Neutrophil (primary cell): ENCODE data around the gene EVPL.

Experiments used
- H3K27ac ChIP-seq: fragments of 200-600 bp; sonication (generic); 2 replicates; pipeline ENCODE4 v1.5.1; 2016; ENCODE audit warnings: mild to moderate bottlenecking, moderate library complexity
- H3K27me3 ChIP-seq: fragments of 200-600 bp; sonication (generic); 2 replicates; pipeline ENCODE4 v1.6.0; 2016; ENCODE audit warnings: mild to moderate bottlenecking
- H3K36me3 ChIP-seq: fragments of 200-600 bp; sonication (generic); 2 replicates; pipeline ENCODE4 v1.5.1; 2017
- H3K4me1 ChIP-seq, 2 experiments: fragments of 200-600 bp in 1 of 2; sonication (generic) in 1 of 2; 1 replicate in 1 of 2; 2 replicates in 1 of 2; pipeline versions ENCODE4 v1.5.1 to v1.6.1; 2013 to 2016; ENCODE audit warnings: low read depth in 1 of 2, low read length in 1 of 2, mild to moderate bottlenecking in 1 of 2, moderate library complexity in 1 of 2; ENCODE audit not compliant: control insufficient read depth in 1 of 2, insufficient read depth in 1 of 2
- H3K4me3 ChIP-seq, 2 experiments: fragments of 200-600 bp in 1 of 2; sonication (generic) in 1 of 2; 1 replicate in 1 of 2; 2 replicates in 1 of 2; pipeline ENCODE4 v1.5.1; 2013 to 2016; ENCODE audit warnings: low read depth in 1 of 2, low read length in 1 of 2, mild to moderate bottlenecking in 1 of 2, moderate library complexity in 1 of 2
- H3K9me3 ChIP-seq: fragments of 200-600 bp; sonication (generic); 2 replicates; pipeline ENCODE4 v1.5.1; 2016
- CTCF ChIP-seq: fragments of 200-600 bp; sonication (generic); IDR thresholded peaks from 2 replicates; pipeline ENCODE4 v1.5.1; 2016; ENCODE audit warnings: antibody characterized with exemption

EVPL gene

GRCh38 chr17:76032780-76033108 lies 5.6 kb upstream of the EVPL start:
- Histone ChIP-seq H3K9me3 (no peaks in the 10 kb centered on the region), H3K27me3 (peaks cover 38% of the 10 kb centered on the region), H3K4me1 (no peaks in the 10 kb centered on the region), H3K4me3 (no peak overlapping the region), H3K36me3 (peaks cover 2% of the 10 kb centered on the region), H3K27ac (no peak overlapping the region)
- no peak for TF ChIP-seq CTCF

GRCh38 chr17:76032073-76032779 lies 5.1 kb upstream of the EVPL start:
- no peak overlapping the region for H3K27ac ChIP-seq
- TF ChIP-seq CTCF: no peak

GRCh38 chr17:76026714-76027158 lies 370 bp downstream of the EVPL start:
- no peak for TF ChIP-seq CTCF
- H3K36me3 ChIP-seq: no peaks in the 10 kb centered on the region
- no peak overlapping the region for H3K4me3 ChIP-seq
- no peaks in the 10 kb centered on the region for H3K9me3 ChIP-seq
- no peaks in the 10 kb centered on the region for H3K4me1 ChIP-seq
- no peak overlapping the region for H3K27ac ChIP-seq
- H3K27me3 ChIP-seq: peaks cover 41% of the 10 kb centered on the region

More at GRCh38 chr17:76032073-76032779, 5.1 kb upstream of the EVPL start:
- no peaks in the 10 kb centered on the region for H3K9me3 ChIP-seq
- H3K4me1 ChIP-seq: no peaks in the 10 kb centered on the region
- H3K36me3 ChIP-seq: no peaks in the 10 kb centered on the region
- H3K27me3 ChIP-seq: peaks cover 44% of the 10 kb centered on the region
- no peak overlapping the region for H3K4me3 ChIP-seq

GRCh38 chr17:76025294-76025693 lies 1.8 kb downstream of the EVPL start:
- Histone ChIP-seq H3K27me3 (peaks cover 38% of the 10 kb centered on the region), H3K4me3 (no peak overlapping the region), H3K9me3 (no peaks in the 10 kb centered on the region), H3K27ac (no peak overlapping the region), H3K36me3 (no peaks in the 10 kb centered on the region), H3K4me1 (no peaks in the 10 kb centered on the region)
- TF ChIP-seq CTCF: no peak

- no peaks in the 10 kb centered on the region for H3K36me3 ChIP-seq
- no peaks in the 10 kb centered on the region for H3K4me1 ChIP-seq
- no peaks in the 10 kb centered on the region for H3K9me3 ChIP-seq
- no peak overlapping the region for H3K27ac ChIP-seq
- H3K4me3 ChIP-seq: no peak overlapping the region
- TF ChIP-seq CTCF: no peak
- peaks cover 29% of the 10 kb centered on the region for H3K27me3 ChIP-seq
These were observed 2.8 kb downstream of the EVPL start for GRCh38 chr17:76024353-76024752.
